ENCODE results near the gene PPP1R9B. TPM values are rescaled to one million over a fixed set of nuclear protein-coding genes. Genes with fewer than 3 reads are reported as not detected.

The PPP1R9B gene
- total RNA-seq, 1 experiment from 2014 or later, result 23.0 TPM

DNA sequence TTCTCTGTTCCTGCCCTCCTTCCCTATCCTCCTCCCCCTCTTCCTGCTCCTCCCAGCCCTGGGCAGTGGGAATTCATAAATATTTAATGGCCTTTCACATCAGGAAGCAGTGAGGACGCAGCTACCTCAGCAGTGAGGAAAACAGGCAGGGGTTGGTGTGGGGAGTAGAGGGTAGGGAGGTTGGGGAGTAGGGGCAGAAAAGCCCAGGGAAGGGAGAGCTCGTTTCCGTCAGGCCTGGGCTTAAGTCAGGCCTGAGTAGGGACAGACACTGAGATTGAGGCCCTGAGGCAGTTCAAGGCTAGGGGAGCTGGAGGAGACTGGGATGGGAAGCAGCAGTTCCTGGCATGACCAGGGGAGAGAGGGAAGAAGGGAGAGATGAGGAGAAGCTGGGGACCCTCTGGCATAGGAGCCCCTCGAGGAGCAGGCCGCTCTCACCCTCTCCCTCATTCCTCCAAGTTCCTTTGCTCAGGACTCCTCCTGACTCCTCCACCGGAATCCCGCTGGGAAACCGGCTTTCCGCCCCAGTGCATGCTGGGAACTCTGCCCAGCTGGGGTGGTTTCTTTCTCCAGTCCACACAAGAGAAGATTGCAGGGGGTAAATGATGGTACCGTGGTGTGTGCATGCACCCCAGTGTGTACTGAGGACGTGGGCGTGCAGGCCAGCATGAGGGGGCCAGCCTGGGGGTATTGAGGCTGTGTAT lies 26.7 kb downstream of the PPP1R9B start:
- peak; percentile 70 for DNase-seq
- Histone ChIP-seq H3K23ac (ENCODE audit: insufficient read length, low read depth, low read length) (no peak overlapping the region), H3K79me2 (ENCODE audit: insufficient read depth, low read length) (no peaks in the 10 kb centered on the region), H3K56ac (ENCODE audit: insufficient read length, low read depth, low read length) (no peak overlapping the region), H3K4ac (ENCODE audit: low read depth, low read length) (no peak overlapping the region), H3K4me2 (ENCODE audit: insufficient read depth, insufficient read length, low read length) (no peak overlapping the region), H3K14ac (ENCODE audit: insufficient read depth, low read length) (no peak overlapping the region), H4K5ac (ENCODE audit: insufficient read length, low read depth, low read length) (no peak overlapping the region), H3K9ac (ENCODE audit: extremely low read depth, insufficient read length, low read length) (no peak overlapping the region), H4K20me1 (ENCODE audit: control insufficient read depth, insufficient read depth, insufficient read length) (no peaks in the 10 kb centered on the region), H2BK12ac (ENCODE audit: insufficient read length, low read depth, low read length) (no peak overlapping the region), H3K27me3 (ENCODE audit: insufficient read depth, low read length) (no peaks in the 10 kb centered on the region; the same call in 1 of the 2 replicates), H3K18ac (ENCODE audit: insufficient read length, low read depth, low read length) (no peak overlapping the region), H2AK5ac (ENCODE audit: insufficient read length, low read length) (no peak overlapping the region), H3K4me1 (ENCODE audit: insufficient read depth, low read length) (peaks cover 3% of the 10 kb centered on the region; the same call in 1 of the 2 replicates), H3K9me3 (ENCODE audit: control insufficient read depth, low read depth, low read length) (no peaks in the 10 kb centered on the region), H3T11ph (ENCODE audit: low read length) (no peak overlapping the region), H3K27ac (ENCODE audit: insufficient read length, low read depth, low read length) (no peak overlapping the region), H4K8ac (replicated peaks; ENCODE audit: insufficient read length, low read depth, low read length) (no peak overlapping the region), H3K79me1 (ENCODE audit: insufficient read depth, low read depth, low read length, poor library complexity, severe bottlenecking) (no peaks in the 10 kb centered on the region), H4K91ac (ENCODE audit: insufficient read length, low read depth, low read length) (no peak overlapping the region), H2BK120ac (ENCODE audit: low read depth, low read length, poor library complexity, severe bottlenecking) (no peak overlapping the region), H2BK20ac (ENCODE audit: low read depth, low read length, poor library complexity, severe bottlenecking) (no peak overlapping the region), H2BK15ac (ENCODE audit: low read depth, low read length) (no peak overlapping the region), H2AFZ (ENCODE audit: low read length) (no peak overlapping the region), H3K23me2 (ENCODE audit: insufficient read length, low read depth, low read length, poor library complexity, severe bottlenecking) (peaks cover 5% of the 10 kb centered on the region), H2BK5ac (ENCODE audit: insufficient read length, low read length) (no peak overlapping the region)
- H3K4me3 Mint-ChIP-seq, result peak overlapping the region in 1 of 2 experiments; percentile 69; a peak in 2 of 5 replicates
- TF ChIP-seq, protein P1, sequence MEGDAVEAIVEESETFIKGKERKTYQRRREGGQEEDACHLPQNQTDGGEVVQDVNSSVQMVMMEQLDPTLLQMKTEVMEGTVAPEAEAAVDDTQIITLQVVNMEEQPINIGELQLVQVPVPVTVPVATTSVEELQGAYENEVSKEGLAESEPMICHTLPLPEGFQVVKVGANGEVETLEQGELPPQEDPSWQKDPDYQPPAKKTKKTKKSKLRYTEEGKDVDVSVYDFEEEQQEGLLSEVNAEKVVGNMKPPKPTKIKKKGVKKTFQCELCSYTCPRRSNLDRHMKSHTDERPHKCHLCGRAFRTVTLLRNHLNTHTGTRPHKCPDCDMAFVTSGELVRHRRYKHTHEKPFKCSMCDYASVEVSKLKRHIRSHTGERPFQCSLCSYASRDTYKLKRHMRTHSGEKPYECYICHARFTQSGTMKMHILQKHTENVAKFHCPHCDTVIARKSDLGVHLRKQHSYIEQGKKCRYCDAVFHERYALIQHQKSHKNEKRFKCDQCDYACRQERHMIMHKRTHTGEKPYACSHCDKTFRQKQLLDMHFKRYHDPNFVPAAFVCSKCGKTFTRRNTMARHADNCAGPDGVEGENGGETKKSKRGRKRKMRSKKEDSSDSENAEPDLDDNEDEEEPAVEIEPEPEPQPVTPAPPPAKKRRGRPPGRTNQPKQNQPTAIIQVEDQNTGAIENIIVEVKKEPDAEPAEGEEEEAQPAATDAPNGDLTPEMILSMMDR (conservative IDR thresholded peaks at IDR 0.05), result no peak
- peaks cover 44% of the 10 kb centered on the region for H3K27me3 Mint-ChIP-seq (ENCODE audit: low read depth)
- H3K4me1 Mint-ChIP-seq, result peaks cover 34 to 50% of the 10 kb centered on the region in 2 experiments
- H3K36me3 Mint-ChIP-seq (ENCODE audit: insufficient read depth in 1 of 3, low read depth in 3 of 3), result peaks cover 0 to 2% (median 0%) of the 10 kb centered on the region in 3 experiments; a peak in 1 of 7 replicates
- H3K9me3 Mint-ChIP-seq, result no peaks in the 10 kb centered on the region
- peak overlapping the region; percentile 38 to 88 (median 53); a peak in 6 of 7 replicates for H3K27ac Mint-ChIP-seq
- WGBS (ENCODE audit: extremely low coverage, insufficient read length, low lambda C conversion rate), result no CpG with 5 or more reads among the region's 12 CpGs
